Smooth muscle cell (in vitro differentiated cells): Measurements from ENCODE around the gene CD247. TPM values are rescaled to one million over a fixed set of nuclear protein-coding genes. Genes with fewer than 3 reads are reported as not detected.

Experiments used
- DNase-seq: peaks from one replicate; lab custom pipeline; 2025; ENCODE audit not compliant: unreplicated experiment; lab: John Stamatoyannopoulos, UW
- H2AFZ ChIP-seq: fragments of 200-600 bp; sonication (generic); 2 replicates; pipeline ENCODE4 v1.6.0; 2016; ENCODE audit warnings: antibody characterized with exemption, low read depth, mild to moderate bottlenecking
- H3F3A ChIP-seq: fragments of 200-600 bp; sonication (generic); 2 replicates; pipeline ENCODE4 v1.6.0; 2017; ENCODE audit warnings: antibody characterized with exemption, low read depth
- H3K27ac ChIP-seq: fragments of 200-600 bp; sonication (generic); 2 replicates; pipeline ENCODE4 v1.5.1; 2016; ENCODE audit warnings: low read depth, mild to moderate bottlenecking
- H3K27me3 ChIP-seq: fragments of 200-600 bp; sonication (generic); 2 replicates; pipeline ENCODE4 v1.6.1; 2016; ENCODE audit warnings: low read depth, mild to moderate bottlenecking
- H3K36me3 ChIP-seq: fragments of 200-600 bp; sonication (generic); 2 replicates; pipeline ENCODE4 v1.5.1; 2016; ENCODE audit warnings: low read depth
- H3K4me1 ChIP-seq: fragments of 200-600 bp; sonication (generic); 2 replicates; pipeline ENCODE4 v1.5.1; 2016; ENCODE audit warnings: low read depth
- H3K4me2 ChIP-seq: fragments of 200-600 bp; sonication (generic); 2 replicates; pipeline ENCODE4 v1.6.0; 2016; ENCODE audit warnings: mild to moderate bottlenecking
- H3K4me3 ChIP-seq: fragments of 200-600 bp; sonication (generic); 2 replicates; pipeline ENCODE4 v1.5.1; 2016; ENCODE audit warnings: mild to moderate bottlenecking
- H3K79me2 ChIP-seq: fragments of 200-600 bp; sonication (generic); 2 replicates; pipeline ENCODE4 v1.6.0; 2016; ENCODE audit warnings: low read depth, mild to moderate bottlenecking
- H3K9ac ChIP-seq: fragments of 200-600 bp; sonication (generic); 2 replicates; pipeline ENCODE4 v1.6.0; 2016; ENCODE audit warnings: low read depth
- H3K9me3 ChIP-seq: fragments of 200-600 bp; sonication (generic); replicated peaks from 2 replicates; pipeline ENCODE4 v1.5.1; 2016; ENCODE audit warnings: low read depth
- H4K20me1 ChIP-seq: fragments of 200-600 bp; sonication (generic); 2 replicates; pipeline ENCODE4 v1.6.0; 2016; ENCODE audit warnings: low read depth
- CTCF ChIP-seq: fragments of 200-600 bp; sonication (generic); IDR thresholded peaks from 2 replicates; pipeline ENCODE4 v1.5.1; 2017; ENCODE audit warnings: borderline replicate concordance, mild to moderate bottlenecking, antibody characterized with exemption; ENCODE audit not compliant: insufficient read depth, poor library complexity, severe bottlenecking
- WGBS: methylation state at CpG from one replicate; pipeline ENCODE4 v1.1.7; 2016; ENCODE audit warnings: low lambda C conversion rate; 5-methylcytosine and 5-hydroxymethylcytosine counted together
- polyA plus RNA-seq: library from polyadenylated mRNA; unstranded; fragments of >200 nt; fragmentation: Nextera tagmentation; extraction: Ambion mirVana; gene quantifications from 2 replicates; pipeline ENCODE4 v1.2.1, GENCODE V29; 2016
- total RNA-seq: library from RNA; depleted of rRNA; stranded (reverse); fragments of >200 nt; gene quantifications from 2 replicates; pipeline ENCODE4 v1.2.3, GENCODE V29; 2014

CD247 gene
- total and polyA plus RNA-seq, 2 experiments from 2014 or later, result 0.13 TPM; not detected in 1

- H3K27ac ChIP-seq, result no peak overlapping the region
- no peak overlapping the region for H3K4me3 ChIP-seq
- H3K9ac ChIP-seq, result no peak overlapping the region
- no peaks in the 10 kb centered on the region for H3F3A ChIP-seq
- no peak for TF ChIP-seq CTCF
- H3K79me2 ChIP-seq, result no peaks in the 10 kb centered on the region
- peaks cover 27% of the 10 kb centered on the region for H3K4me1 ChIP-seq
- H3K36me3 ChIP-seq, result no peaks in the 10 kb centered on the region
- no peaks in the 10 kb centered on the region for H3K27me3 ChIP-seq
- no peak overlapping the region for H3K4me2 ChIP-seq
- no peaks in the 10 kb centered on the region for H3K9me3 ChIP-seq
- no peak overlapping the region for H2AFZ ChIP-seq
- WGBS, result 74% methylated on average over 15 of the region's 15 CpGs
- no peaks in the 10 kb centered on the region for H4K20me1 ChIP-seq
- no peak for DNase-seq
Observed at GRCh38 chr1:167486090-167486824, 32.1 kb downstream of the CD247 start.

- DNase-seq, result no peak
- no peak overlapping the region for H3K27ac ChIP-seq
- no peaks in the 10 kb centered on the region for H3K36me3 ChIP-seq
- no peaks in the 10 kb centered on the region for H3K79me2 ChIP-seq
- no peaks in the 10 kb centered on the region for H3K27me3 ChIP-seq
- no peak for TF ChIP-seq CTCF
- no peaks in the 10 kb centered on the region for H4K20me1 ChIP-seq
- H3K9ac ChIP-seq, result no peak overlapping the region
- H3F3A ChIP-seq, result no peaks in the 10 kb centered on the region
- no peaks in the 10 kb centered on the region for H3K9me3 ChIP-seq
- H2AFZ ChIP-seq, result no peak overlapping the region
- 85% methylated on average over 12 of the region's 12 CpGs for WGBS
- H3K4me3 ChIP-seq, result no peak overlapping the region
- H3K4me1 ChIP-seq, result peaks cover 18% of the 10 kb centered on the region
- no peak overlapping the region for H3K4me2 ChIP-seq
Observed at GRCh38 chr1:167484726-167485502, 33.4 kb downstream of the CD247 start.

- no peak for TF ChIP-seq CTCF
- Histone ChIP-seq H3F3A (no peaks in the 10 kb centered on the region), H3K4me2 (no peak overlapping the region), H3K36me3 (no peaks in the 10 kb centered on the region), H3K79me2 (no peaks in the 10 kb centered on the region), H3K4me3 (no peak overlapping the region), H3K27ac (no peak overlapping the region), H4K20me1 (no peaks in the 10 kb centered on the region), H3K9me3 (no peaks in the 10 kb centered on the region), H3K9ac (no peak overlapping the region), H3K27me3 (no peaks in the 10 kb centered on the region), H2AFZ (no peak overlapping the region), H3K4me1 (peaks cover 10% of the 10 kb centered on the region)
- DNase-seq, result no peak
- WGBS, result 70% methylated on average over 7 of the region's 7 CpGs
Observed at GRCh38 chr1:167483790-167484189, 34.5 kb downstream of the CD247 start.
